Measurements from ENCODE around the gene MEGF6. TPM values are rescaled to one million over a fixed set of nuclear protein-coding genes. Genes with fewer than 3 reads are reported as not detected.

The MEGF6 gene
- total RNA-seq, 2 donors from 2014 or later: 22.4 to 24.9 TPM

DNA sequence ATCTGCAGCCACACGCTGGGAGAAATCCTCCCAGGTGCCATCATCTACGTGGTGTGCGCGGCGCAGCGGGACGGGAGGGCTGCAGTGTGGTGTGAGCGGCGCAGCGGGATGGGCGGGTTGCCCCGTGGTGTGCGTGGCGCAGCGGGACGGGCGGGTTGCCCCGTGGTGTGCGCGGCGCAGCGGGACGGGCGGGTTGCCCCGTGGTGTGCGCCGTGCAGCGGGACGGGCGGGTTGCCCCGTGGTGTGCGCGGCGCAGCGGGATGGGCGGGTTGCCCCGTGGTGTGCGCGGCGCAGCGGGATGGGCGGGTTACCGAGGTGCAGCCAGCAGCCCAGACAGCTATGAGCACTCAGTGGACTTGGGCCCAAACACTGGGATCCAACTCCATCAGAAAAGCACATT is 33.9 kb upstream of the MEGF6 start:
- Histone ChIP-seq H3K9me3 (no peaks in the 10 kb centered on the region), H3K4me1 (peaks cover 23% of the 10 kb centered on the region), H3K27me3 (no peaks in the 10 kb centered on the region), H3K36me3 (replicated peaks in 1 of 2; ENCODE audit: insufficient read depth in 1 of 2, low read depth in 2 of 2) (peaks cover 0 to 3% of the 10 kb centered on the region in 2 donors), H3K27ac (no peak overlapping the region), H3K4me3 (no peak overlapping the region)
- 92 to 96% methylated on average over 22 to 38 of the region's 43 CpGs for WGBS, 2 donors
- TF ChIP-seq, protein P1, sequence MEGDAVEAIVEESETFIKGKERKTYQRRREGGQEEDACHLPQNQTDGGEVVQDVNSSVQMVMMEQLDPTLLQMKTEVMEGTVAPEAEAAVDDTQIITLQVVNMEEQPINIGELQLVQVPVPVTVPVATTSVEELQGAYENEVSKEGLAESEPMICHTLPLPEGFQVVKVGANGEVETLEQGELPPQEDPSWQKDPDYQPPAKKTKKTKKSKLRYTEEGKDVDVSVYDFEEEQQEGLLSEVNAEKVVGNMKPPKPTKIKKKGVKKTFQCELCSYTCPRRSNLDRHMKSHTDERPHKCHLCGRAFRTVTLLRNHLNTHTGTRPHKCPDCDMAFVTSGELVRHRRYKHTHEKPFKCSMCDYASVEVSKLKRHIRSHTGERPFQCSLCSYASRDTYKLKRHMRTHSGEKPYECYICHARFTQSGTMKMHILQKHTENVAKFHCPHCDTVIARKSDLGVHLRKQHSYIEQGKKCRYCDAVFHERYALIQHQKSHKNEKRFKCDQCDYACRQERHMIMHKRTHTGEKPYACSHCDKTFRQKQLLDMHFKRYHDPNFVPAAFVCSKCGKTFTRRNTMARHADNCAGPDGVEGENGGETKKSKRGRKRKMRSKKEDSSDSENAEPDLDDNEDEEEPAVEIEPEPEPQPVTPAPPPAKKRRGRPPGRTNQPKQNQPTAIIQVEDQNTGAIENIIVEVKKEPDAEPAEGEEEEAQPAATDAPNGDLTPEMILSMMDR (IDR thresholded peaks at IDR 0.05): no peak
- TF ChIP-seq POLR2A (IDR thresholded peaks at IDR 0.05): no peak
- intact Hi-C loops (cut with DNase I): no loop called here
- ATAC-seq (no peak), DNase-seq (no peak)

DNA sequence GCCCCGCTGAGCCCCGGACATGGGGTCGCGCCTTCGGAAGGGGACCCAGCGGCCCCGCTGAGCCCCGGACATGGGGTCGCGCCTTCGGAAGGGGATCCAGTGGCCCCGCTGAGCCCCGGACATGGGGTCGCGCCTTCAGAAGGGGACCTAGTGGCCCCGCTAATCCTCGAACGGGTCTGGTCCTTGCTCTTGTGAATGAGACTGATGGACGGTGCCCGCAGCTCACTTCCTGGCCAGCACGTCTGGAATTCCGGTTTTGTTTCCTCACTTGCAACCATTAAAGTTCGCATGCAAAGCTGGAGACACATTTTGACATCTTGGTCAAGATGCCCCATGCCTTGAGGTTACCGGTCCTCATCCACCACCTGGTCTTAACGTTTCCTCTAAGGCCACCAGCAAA is 33.0 kb upstream of the MEGF6 start:
- Histone ChIP-seq H3K4me3 (no peak overlapping the region), H3K4me1 (peaks cover 21% of the 10 kb centered on the region), H3K9me3 (no peaks in the 10 kb centered on the region), H3K27ac (no peak overlapping the region), H3K27me3 (no peaks in the 10 kb centered on the region), H3K36me3 (replicated peaks in 1 of 2; ENCODE audit: insufficient read depth in 1 of 2, low read depth in 2 of 2) (peaks cover 0 to 6% of the 10 kb centered on the region in 2 donors)
- no peak for DNase-seq
- intact Hi-C loops (cut with DNase I): no loop called here
- ATAC-seq: no peak
- WGBS, 2 donors: 93 to 95% methylated on average over 7 to 13 of the region's 25 CpGs
- TF ChIP-seq POLR2A (IDR thresholded peaks at IDR 0.05): no peak
- TF ChIP-seq, protein P1 (IDR thresholded peaks at IDR 0.05): no peak

- no peaks in the 10 kb centered on the region for H3K27me3 ChIP-seq
- H3K27ac ChIP-seq: no peak overlapping the region
- no peak for DNase-seq
- intact Hi-C loops (cut with DNase I): no loop called here
- 92 to 94% methylated on average over 33 to 41 of the region's 43 CpGs for WGBS, 2 donors
- TF ChIP-seq, protein P1 (IDR thresholded peaks at IDR 0.05): no peak
- TF ChIP-seq POLR2A (IDR thresholded peaks at IDR 0.05): no peak
- no peak overlapping the region for H3K4me3 ChIP-seq
- peaks cover 0 to 10% of the 10 kb centered on the region in 2 donors for H3K36me3 ChIP-seq (replicated peaks in 1 of 2; ENCODE audit: insufficient read depth in 1 of 2, low read depth in 2 of 2)
- no peak for ATAC-seq
- no peaks in the 10 kb centered on the region for H3K9me3 ChIP-seq
- peaks cover 9% of the 10 kb centered on the region for H3K4me1 ChIP-seq
Measured at GRCh38 chr1:3642919-3643675, 31.8 kb upstream of the MEGF6 start.

- DNase-seq (no peak), ATAC-seq (no peak)
- no peaks in the 10 kb centered on the region for H3K9me3 ChIP-seq
- TF ChIP-seq, protein P1 (IDR thresholded peaks at IDR 0.05): no peak
- no peak for TF ChIP-seq POLR2A (IDR thresholded peaks at IDR 0.05)
- H3K4me1 ChIP-seq: no peaks in the 10 kb centered on the region
- H3K4me3 ChIP-seq: no peak overlapping the region
- no peak overlapping the region for H3K27ac ChIP-seq
- intact Hi-C loops (cut with DNase I): no loop called here
- WGBS, 2 donors: 91 to 92% methylated on average over 11 of the region's 11 CpGs
- no peaks in the 10 kb centered on the region for H3K27me3 ChIP-seq
- peaks cover 0 to 22% of the 10 kb centered on the region in 2 donors for H3K36me3 ChIP-seq (replicated peaks in 1 of 2; ENCODE audit: insufficient read depth in 1 of 2, low read depth in 2 of 2)
Measured at GRCh38 chr1:3641816-3642215, 30.5 kb upstream of the MEGF6 start.

Measured in body of pancreas (tissue), 4 donors.